ENCODE data around the gene IZUMO2.

IZUMO2 gene

GRCh38 chr19:50162988-50163387 lies at the start of gene IZUMO2:
Gene IZUMO2, minus strand, starts transcription at chr19:50163281. Its CDS starts 87 bp downstream, at chr19:50163194.
- Mint-ChIP-seq H3K27me3 (peaks cover 34% of the 10 kb centered on the region), H3K4me1 (no peaks in the 10 kb centered on the region), H3K4me3 (no peak within 1 kb of the TSS), H3K9me3 (peaks cover 0 to 9% of the 10 kb centered on the region in 2 donors), H3K27ac (no peak within 1 kb of the TSS)
- ATAC-seq (no peak), DNase-seq (no peak)

- Mint-ChIP-seq H3K27me3 (peaks cover 29% of the 10 kb centered on the region), H3K27ac (no peak overlapping the region), H3K9me3 (peaks cover 0 to 11% of the 10 kb centered on the region in 2 donors), H3K4me1 (no peaks in the 10 kb centered on the region), H3K4me3 (no peak overlapping the region)
- no peak for ATAC-seq
- DNase-seq, result no peak
These were observed 47.3 kb upstream of the IZUMO2 start for GRCh38 chr19:50210425-50210824.

- Mint-ChIP-seq H3K27ac (no peak overlapping the region), H3K4me3 (no peak overlapping the region), H3K27me3 (peaks cover 32% of the 10 kb centered on the region), H3K4me1 (no peaks in the 10 kb centered on the region), H3K9me3 (peaks cover 0 to 11% of the 10 kb centered on the region in 2 donors)
- DNase-seq (no peak), ATAC-seq (no peak)
These were observed 46.0 kb upstream of the IZUMO2 start for GRCh38 chr19:50209131-50209530.

- Mint-ChIP-seq H3K9me3 (peaks cover 0 to 11% of the 10 kb centered on the region in 2 donors), H3K27me3 (peaks cover 38% of the 10 kb centered on the region), H3K4me3 (no peak overlapping the region), H3K27ac (no peak overlapping the region), H3K4me1 (no peaks in the 10 kb centered on the region)
- DNase-seq (no peak), ATAC-seq (no peak)
These were observed 44.6 kb upstream of the IZUMO2 start for GRCh38 chr19:50207730-50208129.

GRCh38 chr19:50206191-50206590 lies 43.1 kb upstream of the IZUMO2 start:
- Mint-ChIP-seq H3K4me1 (no peaks in the 10 kb centered on the region), H3K4me3 (no peak overlapping the region), H3K9me3 (no peaks in the 10 kb centered on the region), H3K27ac (no peak overlapping the region), H3K27me3 (peaks cover 53% of the 10 kb centered on the region)
- DNase-seq (no peak), ATAC-seq (no peak)

- ATAC-seq, result no peak
- Mint-ChIP-seq H3K9me3 (no peaks in the 10 kb centered on the region), H3K27me3 (peaks cover 57% of the 10 kb centered on the region), H3K4me3 (no peak overlapping the region), H3K4me1 (no peaks in the 10 kb centered on the region), H3K27ac (no peak overlapping the region)
- DNase-seq, result no peak
These were observed 42.6 kb upstream of the IZUMO2 start for GRCh38 chr19:50205681-50206138.

GRCh38 chr19:50204811-50205675 lies 42.0 kb upstream of the IZUMO2 start:
- ATAC-seq (no peak), DNase-seq (no peak)
- H3K4me3 Mint-ChIP-seq, result no peak overlapping the region
- no peaks in the 10 kb centered on the region for H3K9me3 Mint-ChIP-seq
- H3K27me3 Mint-ChIP-seq, result peaks cover 57% of the 10 kb centered on the region
- no peaks in the 10 kb centered on the region for H3K4me1 Mint-ChIP-seq
- no peak overlapping the region for H3K27ac Mint-ChIP-seq

- DNase-seq (no peak), ATAC-seq (no peak)
- Mint-ChIP-seq H3K9me3 (no peaks in the 10 kb centered on the region), H3K4me3 (no peak overlapping the region), H3K4me1 (no peaks in the 10 kb centered on the region), H3K27me3 (peaks cover 63% of the 10 kb centered on the region), H3K27ac (no peak overlapping the region)
These were observed 41.0 kb upstream of the IZUMO2 start for GRCh38 chr19:50204081-50204428.

- H3K4me3 Mint-ChIP-seq, result no peak within 1 kb of the TSS
- no peaks in the 10 kb centered on the region for H3K4me1 Mint-ChIP-seq
- peaks cover 68% of the 10 kb centered on the region for H3K27me3 Mint-ChIP-seq
- no peak for DNase-seq
- H3K27ac Mint-ChIP-seq, result no peak within 1 kb of the TSS
- no peak for ATAC-seq
- H3K9me3 Mint-ChIP-seq, result no peaks in the 10 kb centered on the region
These were observed 40.4 kb upstream of the IZUMO2 start, which contains the start of gene MYH14 for GRCh38 chr19:50203281-50204080. Gene MYH14, plus strand, starts transcription at chr19:50203622. Its CDS starts 6,744 bp downstream, at chr19:50210366.

GRCh38 chr19:50202962-50203280 lies 39.8 kb upstream of the IZUMO2 start:
- no peak overlapping the region for H3K27ac Mint-ChIP-seq
- H3K4me3 Mint-ChIP-seq, result no peak overlapping the region
- peaks cover 68% of the 10 kb centered on the region for H3K27me3 Mint-ChIP-seq
- no peaks in the 10 kb centered on the region for H3K9me3 Mint-ChIP-seq
- no peaks in the 10 kb centered on the region for H3K4me1 Mint-ChIP-seq
- DNase-seq, result no peak
- ATAC-seq, result no peak

- Mint-ChIP-seq H3K27me3 (peaks cover 72% of the 10 kb centered on the region), H3K4me3 (no peak overlapping the region), H3K27ac (no peak overlapping the region), H3K4me1 (no peaks in the 10 kb centered on the region), H3K9me3 (no peaks in the 10 kb centered on the region)
- DNase-seq (no peak), ATAC-seq (no peak)
These were observed 39.3 kb upstream of the IZUMO2 start for GRCh38 chr19:50202386-50202785.

- no peak overlapping the region for H3K27ac Mint-ChIP-seq
- H3K9me3 Mint-ChIP-seq, result no peaks in the 10 kb centered on the region
- H3K27me3 Mint-ChIP-seq, result peaks cover 62% of the 10 kb centered on the region
- H3K4me3 Mint-ChIP-seq, result no peak overlapping the region
- no peaks in the 10 kb centered on the region for H3K4me1 Mint-ChIP-seq
- DNase-seq (no peak), ATAC-seq (no peak)
These were observed 36.1 kb upstream of the IZUMO2 start for GRCh38 chr19:50199259-50199555.

- Mint-ChIP-seq H3K9me3 (no peaks in the 10 kb centered on the region), H3K27ac (no peak overlapping the region), H3K27me3 (peaks cover 57% of the 10 kb centered on the region), H3K4me3 (no peak overlapping the region), H3K4me1 (no peaks in the 10 kb centered on the region)
- no peak for ATAC-seq
- DNase-seq, result no peak
These were observed 35.6 kb upstream of the IZUMO2 start for GRCh38 chr19:50198431-50199258.

GRCh38 chr19:50197348-50197747 lies 34.3 kb upstream of the IZUMO2 start:
- Mint-ChIP-seq H3K4me1 (no peaks in the 10 kb centered on the region), H3K9me3 (no peaks in the 10 kb centered on the region), H3K27me3 (peaks cover 63% of the 10 kb centered on the region), H3K4me3 (no peak overlapping the region), H3K27ac (no peak overlapping the region)
- ATAC-seq (no peak), DNase-seq (no peak)

GRCh38 chr19:50196322-50196932 lies 33.3 kb upstream of the IZUMO2 start:
- peaks cover 55% of the 10 kb centered on the region for H3K27me3 Mint-ChIP-seq
- DNase-seq, result no peak
- ATAC-seq, result no peak
- H3K4me1 Mint-ChIP-seq, result no peaks in the 10 kb centered on the region
- no peak overlapping the region for H3K4me3 Mint-ChIP-seq
- no peaks in the 10 kb centered on the region for H3K9me3 Mint-ChIP-seq
- no peak overlapping the region for H3K27ac Mint-ChIP-seq
